Stimulated activated CD8-positive, alpha-beta memory T cell treated with anti-CD3 and anti-CD28 coated beads, Interleukin-12 subunit alpha, Interleukin-12 subunit beta, amount 100 ng/mL, for 24 hours (primary cell): ENCODE measurements around the gene TAF8.

Source experiments
- DNase-seq: peaks from one replicate; pipeline ENCODE4 v3.0.0-alpha.2; 2020; ENCODE audit errors: extremely low read depth

Gene TAF8

DNA sequence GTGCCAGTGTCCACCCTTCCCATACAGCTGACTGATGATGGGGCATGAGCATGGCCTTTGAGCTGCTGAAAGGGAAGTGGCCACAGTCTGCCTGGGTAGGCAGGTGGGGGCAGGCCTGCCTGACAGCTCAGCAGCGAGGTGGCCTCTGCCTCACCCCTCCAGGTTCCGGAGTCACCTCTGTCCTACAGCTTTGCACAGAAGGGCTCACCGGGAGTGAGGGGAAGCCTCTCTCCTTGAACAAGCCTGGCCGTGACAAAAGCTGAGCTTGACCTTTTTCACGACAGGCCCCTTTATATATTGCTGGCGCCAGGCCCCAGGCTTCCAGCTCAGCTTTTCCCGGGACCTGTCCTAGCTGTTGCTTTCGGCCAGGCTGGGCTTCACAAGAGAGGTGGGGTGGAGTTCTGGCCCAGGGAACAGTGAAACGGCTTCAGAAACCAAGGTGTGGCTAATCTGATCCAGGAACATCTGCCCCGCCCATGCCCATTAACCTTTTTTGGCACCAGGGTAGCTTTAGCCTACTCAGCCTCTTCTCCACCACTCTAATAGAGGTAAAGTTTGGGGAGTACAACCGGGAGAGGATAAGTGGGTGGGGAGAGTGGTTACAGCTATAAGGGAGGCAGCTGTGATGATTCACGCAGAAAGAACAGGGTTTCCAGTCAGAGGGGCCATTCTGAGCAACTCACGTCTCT, 49.2 kb downstream of the TAF8 start:
- no peak for DNase-seq

DNA sequence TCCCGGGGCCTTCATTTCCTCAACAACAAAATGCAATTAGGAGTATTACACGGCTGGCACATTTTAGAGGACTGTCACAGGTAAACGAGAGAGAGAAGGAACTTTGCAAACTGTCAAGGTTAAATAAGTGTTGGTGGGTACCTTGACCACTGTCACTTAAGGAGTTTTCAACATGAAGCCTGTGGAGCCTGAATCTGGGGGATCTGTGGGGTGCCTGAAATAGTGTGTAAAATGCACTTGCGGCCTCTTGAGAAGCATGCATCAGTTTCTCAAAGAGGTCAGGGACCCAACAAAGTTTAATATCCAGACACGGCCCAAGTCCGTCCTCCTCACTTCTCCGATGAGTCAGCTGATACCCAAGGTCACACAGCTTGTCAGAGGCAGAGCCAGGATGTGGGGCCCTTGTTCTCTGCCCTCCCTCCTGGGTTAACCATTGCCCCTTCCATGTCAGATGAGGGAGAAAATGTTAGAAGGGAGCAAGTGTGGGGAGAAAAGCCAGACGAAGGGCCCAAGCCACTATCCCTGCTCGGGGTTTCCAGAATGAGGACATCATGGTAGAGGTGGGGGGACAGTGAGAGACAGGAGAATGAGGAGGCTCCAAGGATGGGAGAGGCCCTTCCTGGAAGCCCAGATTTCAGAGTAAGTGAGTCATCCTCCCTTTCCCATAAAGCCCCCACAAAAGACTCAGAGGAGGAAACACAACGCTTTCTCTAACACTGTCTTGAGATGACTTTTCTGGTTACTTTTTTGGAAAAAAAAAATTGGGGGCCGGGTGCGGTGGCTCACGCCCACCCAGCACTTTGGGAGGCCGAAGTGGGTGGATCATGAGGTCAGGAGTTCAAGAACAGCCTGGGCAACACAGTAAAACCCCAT, 49.9 kb downstream of the TAF8 start:
- DNase-seq: no peak

DNA sequence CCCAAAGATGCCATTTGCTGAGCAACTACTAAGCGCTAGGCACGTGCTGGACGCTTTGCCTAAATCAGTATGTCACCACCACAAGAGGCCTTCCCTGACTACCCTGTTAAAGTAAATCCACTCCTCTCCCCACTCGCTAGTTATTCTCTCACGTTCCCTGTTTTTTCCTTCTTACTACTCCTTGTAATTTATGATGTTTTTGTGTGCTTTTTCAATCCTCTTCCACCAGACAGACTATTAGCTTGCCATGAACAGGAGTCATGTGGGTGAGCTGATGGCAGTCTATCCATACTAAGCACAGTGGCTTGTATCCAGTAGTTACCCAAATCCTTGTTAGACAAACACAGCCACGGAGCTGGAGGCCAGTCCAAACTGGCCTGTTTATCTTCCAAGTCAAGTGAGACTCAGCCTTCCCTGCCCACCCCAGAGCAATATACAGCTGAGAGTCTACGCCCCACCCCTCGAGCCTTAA, 50.9 kb downstream of the TAF8 start:
- DNase-seq: no peak

DNA sequence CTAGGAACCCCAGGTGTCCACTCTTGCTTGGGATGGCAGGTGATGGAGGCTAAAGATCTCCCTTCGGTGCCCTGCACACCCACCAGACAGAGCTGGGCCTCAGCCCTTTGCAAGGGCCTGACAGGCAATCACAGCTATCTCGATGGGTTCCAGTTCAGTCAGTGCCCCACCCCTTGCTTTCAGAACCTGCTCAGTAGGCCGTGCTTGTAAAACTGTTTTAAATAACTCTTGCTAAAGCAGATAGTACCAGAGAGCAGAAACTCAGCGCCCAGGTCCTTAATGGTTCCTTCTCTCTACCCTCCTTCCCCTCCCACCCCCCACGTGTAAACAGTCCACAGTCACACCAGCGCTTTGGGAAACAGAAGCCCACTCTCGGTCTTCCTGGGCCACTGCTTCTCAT, 52.9 kb downstream of the TAF8 start:
- DNase-seq: no peak

DNA sequence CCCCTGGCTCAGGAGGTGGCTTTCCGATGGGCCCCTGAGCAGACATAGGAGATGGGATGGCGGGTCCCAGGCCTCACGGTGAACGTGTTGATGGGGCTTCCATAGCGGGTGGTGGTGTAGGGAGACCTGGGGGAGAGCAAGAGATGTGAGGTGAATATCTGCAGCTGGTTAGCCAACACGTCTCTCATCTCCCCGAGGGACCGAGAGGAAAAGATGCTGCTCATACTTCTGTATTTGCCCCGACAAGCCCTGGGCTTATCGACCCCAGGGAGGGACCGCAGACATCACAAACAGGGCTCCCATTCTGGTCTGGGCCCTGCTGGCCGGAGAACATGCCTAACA, 53.4 kb downstream of the TAF8 start:
- no peak for DNase-seq

DNA sequence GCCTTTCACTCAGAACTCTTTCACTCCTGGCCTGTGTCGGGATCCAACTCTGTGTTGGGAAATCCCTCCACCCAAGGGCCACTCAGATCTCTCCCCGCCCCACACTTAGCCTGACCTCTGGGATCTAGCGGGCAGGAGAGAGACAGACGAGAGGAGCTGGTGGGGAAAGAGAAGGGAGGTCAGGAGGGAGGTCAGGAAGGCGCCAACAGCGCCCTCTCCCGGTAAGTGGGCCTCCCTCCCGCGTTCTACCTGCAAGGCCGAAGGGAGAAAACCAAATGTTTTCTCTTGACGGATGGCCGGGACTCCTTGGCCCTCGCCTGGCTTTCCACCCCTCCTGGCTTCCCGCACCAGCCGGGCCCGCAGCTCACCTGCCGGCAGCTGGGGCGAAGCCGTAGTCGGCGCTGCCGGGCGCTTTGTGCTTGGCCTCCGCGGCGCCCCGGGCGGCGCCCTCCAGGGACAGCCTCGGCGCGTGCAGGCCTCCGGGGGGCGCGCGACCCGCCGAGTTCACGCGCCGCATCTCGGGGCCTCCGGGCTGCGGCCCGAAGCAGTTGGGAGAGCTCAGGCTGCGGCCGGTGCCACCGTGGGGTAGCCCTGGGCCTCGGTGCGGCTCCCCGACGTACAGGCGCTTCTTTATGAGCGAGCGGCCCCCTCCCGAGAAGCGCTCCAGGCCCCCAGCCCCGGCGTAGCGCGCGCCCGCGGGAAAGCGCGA, 53.9 kb downstream of the TAF8 start:
- DNase-seq: peak; percentile 46

DNA sequence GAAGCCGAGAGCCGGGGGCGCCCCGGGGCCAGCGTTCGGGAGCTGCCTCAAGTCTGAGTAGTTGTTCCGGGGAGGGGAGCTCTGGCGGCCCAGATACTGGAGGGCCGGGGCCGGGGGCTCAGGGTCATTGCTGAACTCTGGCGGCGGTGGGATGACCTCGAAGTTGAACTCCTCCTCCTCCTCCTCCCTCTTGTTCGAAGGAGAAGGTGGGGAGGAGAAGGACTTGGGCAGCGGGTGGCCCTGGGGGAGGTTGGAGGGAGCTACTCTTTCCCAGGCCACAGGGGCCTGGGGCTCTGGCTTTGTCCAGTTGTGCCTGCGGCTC, 54.4 kb downstream of the TAF8 start:
- no peak for DNase-seq

DNA sequence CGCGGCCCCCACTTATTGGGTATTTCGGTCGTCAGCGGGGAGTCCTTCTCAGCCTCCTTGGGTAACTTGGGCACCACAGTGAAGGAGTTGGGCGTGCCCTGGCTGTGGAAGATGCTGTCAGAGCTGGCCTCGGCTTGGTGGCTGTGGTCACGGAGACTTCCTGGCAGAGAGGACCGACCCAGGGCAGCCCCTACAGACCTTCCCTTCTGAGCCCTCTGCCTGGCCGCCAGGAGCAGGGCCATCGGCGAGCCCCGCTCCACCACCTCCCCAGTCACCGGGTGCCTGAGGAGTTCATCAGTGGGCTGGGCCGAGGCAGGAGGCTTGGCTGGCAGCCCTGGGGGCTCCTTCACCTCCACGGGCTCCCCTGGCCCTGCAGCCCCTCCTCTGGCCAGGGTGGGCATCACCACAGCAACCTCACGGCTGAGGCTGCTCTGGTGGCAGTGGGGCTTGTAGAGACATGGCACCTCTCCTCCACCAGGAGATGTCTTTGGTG, 54.9 kb downstream of the TAF8 start:
- no peak for DNase-seq

DNA sequence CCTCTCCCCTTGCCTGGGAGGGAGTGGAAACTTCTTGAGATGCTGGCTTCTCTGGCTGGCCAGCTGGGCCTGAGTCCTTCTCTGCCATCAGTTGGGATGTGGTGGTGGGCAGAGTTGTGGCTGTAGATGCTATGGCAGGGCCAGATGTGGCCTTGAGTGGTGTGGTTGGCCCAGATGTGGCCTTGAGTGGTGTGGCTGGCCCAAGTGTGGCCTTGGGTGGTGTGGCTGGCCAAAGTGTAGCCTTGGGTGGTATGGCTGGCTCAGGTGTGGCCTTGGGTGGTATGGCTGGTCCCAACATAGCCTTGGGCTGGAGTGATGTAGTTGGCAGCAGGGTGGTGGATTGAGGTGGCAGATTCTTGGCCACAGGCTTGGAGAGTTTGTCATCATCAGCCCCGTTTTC, 55.4 kb downstream of the TAF8 start:
- no peak for DNase-seq

DNA sequence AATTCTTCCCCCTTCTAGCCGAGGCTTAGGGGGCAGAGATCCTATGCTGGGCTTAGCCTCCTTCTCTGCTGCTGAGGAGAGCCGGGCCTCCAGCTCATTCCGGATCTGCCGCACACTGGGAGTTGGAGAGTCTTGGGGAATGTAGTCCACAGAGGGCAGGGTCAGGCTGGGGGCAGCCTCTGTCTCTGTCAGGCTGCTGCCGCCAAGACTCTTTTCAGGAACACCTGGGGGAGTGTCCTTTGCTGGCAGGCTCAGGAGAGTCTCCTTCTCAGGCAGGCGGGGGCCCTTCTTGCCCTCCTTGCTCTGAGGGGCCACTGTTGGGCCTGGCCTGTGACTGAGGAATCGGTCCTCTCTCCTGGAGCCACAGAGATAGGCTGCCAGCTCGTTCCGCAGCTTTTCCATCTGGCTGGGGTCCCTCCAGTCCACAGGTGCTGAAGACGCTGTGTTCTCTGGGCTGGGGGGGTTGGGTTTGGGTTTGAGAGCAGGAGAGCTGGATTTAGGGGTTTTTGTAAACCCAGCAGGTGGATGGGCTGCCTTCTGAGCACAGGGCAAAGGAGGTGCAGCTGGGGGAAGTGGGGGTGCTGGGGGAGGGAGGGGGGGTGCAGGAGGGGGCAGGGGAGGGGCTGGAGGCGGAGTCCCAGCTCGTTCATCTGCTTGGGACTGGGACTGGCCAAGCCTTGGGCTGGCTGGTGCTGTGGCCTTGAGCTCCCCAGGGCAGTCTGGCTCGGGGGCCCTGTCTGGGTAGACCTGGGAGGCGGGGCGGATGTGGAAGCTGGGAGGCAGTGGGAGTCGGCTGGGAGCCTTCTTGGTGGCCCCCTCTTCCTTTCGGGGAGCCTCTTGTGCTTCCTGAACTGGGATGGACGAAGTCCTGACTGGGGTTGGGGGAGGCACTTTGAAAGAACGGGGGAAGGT, 56.0 kb downstream of the TAF8 start:
- DNase-seq: no peak

DNA sequence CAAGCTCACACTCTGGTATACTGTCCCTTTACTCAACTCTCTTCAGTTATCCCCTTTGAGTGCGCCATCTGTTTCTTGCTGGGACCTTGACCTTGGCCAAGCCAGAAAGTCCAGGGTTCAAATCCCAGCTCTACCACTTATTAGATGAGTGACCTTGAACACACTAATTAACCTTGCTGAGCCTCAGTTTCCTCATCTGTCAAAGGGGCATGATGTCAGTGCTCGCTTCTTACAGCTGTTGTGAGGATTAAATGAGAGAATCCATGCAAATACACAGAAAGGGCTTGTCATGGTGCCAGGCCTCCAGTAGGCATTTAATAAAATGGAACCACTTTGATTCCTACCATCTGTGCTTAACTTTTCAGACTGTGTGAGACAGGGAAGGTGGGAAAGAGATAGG, 57.7 kb downstream of the TAF8 start:
- no peak for DNase-seq

DNA sequence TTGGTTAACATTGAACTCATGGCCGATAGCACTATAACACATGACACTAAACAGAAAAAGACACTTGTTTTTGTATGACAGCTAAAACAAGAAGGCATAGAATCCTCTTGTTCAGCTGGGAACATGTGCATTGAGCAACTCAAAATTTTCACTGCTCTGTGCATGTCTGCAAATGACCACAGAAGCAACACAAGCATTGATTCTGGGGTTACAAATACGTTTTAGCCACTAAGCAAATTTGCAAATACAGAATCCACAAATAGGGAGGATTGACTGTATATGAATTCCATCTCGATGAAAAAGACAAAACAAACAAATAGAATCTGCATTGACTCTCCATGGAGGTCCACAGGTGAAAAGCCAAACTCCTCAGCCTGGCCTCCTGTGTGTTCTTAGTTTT, 60.4 kb downstream of the TAF8 start:
- DNase-seq: no peak

DNA sequence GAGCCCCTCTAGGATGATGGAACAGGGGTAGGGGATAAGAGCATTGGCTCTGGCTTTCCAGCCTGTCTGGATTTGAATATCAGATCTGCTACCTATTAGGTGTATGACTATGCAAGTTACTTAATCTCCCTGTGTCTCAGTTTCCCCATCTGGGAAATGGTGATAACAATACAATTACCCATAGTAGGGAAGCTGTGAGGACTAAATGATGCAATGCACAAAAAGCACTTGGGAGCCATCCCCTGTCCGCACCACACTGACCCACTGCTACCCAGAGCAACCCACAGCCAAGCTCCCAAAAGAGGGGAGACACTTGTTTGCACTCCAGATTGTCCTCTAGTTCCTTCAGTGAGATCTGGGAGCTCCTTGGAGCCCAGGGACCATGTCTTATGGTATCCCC, 62.0 kb downstream of the TAF8 start:
- DNase-seq: no peak

DNA sequence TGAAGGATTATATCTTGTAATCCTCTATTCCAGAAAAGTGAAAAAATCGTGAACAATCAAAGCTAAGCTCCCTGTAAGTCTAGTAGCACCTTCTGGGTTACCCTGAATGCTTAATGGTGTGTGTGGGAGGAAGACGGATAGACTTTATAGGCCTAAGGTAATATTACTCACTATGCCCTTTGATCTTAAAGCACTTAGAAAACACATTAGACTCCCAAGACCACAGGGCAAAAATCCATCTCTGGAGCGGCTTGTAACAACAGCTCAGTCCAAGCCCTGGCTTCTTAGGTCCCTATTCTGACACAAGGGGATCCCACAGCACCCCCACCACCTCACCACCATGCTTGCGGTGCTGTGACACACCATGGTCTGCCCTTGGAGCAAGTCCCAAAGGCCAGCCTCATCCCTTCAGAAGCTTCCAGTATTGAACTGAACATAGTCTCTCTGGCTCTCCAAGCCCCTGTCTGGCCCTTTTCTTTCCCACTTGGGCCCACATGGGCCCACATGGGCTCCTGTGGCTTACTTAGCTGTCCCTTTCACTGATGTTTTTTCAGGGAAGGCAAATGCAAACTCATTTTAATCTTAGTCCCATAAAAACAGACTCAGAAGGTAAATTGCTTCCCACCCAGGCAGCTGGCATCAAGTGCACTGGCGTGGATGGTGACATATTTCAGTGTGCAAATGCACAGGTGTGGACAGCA, 63.8 kb downstream of the TAF8 start:
- DNase-seq: no peak

DNA sequence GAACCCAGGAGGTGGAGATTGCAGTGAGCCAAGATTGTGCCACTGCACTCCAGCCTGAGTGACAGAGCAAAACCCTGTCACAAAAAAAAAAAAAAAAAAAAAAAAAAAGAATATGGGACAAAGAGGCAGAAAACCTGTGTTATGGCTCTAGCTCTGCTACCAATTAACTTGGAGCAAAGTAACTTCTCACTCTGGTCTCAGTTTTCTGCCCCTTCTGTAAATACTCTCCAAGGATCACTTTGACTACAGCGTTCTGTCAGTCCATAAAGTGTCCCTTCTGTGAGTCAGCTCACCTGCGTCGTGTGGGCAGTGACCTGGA, 67.5 kb downstream of the TAF8 start:
- no peak for DNase-seq

DNA sequence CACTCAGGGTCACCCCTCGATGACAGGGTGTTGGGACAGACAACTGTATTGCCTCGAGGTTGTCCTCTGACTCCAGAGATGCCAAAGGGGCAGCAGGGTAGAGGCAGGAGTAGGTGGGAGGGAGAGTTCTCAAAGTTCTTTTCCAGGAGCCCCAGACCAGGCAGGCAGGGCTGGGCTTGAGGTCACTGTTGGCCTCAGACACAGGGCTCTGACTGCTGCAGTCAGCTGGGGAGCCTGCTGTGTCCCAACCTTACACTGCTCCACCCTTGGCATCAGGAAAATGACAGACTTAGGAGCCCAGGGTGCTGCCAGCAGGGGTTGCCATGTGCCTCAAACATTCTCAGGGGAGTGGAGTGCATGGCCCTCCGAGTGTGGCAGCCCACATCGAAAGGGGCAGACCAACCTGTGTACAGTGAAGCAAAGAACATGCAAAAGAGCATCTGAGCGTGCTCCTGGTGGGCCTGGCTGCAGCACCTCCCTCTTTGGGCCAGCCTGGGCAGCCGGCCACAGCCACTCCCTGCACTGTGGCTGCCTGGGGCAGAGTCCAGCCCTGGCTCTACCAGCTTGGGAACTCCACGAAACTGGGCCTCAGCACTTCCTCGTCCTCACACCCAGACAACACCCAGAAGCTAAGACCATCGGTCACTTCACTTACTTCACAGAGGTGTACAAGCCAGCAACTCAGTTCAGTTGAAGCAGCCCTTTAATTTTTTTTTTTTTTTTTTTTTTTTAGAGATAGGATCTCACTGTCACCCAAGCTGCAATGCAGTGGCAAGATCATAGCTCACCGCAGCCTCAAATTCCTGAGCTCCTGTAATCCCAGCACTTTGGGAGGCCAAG, 68.1 kb downstream of the TAF8 start:
- no peak for DNase-seq

DNA sequence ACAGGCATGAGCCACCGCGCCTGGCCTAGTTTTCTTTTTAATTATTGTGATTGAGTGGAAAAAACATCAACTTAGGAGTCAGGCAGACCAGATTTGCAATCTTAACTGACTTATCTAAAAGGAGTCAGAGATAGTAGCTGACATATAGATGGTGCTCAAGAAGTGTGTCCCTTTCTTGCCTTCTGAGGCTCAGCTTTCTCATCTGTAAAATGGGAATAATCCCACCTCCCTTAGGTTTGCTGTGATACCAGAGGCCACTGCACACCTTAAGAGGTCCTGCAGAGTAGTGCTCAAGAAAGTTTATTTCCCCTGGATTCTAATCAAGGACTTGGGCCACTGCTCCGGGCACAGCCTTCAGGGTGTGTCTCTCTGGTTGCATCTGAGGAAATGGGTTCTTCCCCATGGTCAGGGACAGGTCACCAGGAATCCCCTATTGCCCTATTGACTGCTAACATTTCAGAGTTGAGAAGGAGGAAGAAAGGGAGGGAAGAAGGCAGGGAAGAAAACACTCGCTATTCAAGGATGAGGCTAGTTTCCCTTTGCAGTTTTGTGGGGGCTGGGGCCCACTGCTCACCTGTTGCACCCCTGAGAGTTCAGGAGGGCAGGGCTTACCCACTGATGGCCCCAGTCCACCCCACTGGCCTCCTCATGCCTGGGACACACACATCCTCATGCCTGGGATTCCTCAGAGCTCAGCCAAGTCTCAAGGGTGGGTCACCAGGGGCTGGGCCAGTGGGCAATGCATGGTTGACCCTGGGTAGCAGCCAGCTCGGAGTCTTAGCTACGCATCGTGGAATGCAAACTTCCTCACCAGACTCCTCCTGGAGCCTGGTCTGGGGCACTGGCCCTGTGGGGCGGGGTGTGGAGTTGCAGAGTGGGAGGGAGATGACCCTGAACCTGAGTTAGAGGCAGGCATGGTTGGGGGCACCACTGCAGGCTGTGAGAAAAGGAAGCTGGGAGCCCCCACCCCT, 70.9 kb downstream of the TAF8 start:
- DNase-seq: no peak

DNA sequence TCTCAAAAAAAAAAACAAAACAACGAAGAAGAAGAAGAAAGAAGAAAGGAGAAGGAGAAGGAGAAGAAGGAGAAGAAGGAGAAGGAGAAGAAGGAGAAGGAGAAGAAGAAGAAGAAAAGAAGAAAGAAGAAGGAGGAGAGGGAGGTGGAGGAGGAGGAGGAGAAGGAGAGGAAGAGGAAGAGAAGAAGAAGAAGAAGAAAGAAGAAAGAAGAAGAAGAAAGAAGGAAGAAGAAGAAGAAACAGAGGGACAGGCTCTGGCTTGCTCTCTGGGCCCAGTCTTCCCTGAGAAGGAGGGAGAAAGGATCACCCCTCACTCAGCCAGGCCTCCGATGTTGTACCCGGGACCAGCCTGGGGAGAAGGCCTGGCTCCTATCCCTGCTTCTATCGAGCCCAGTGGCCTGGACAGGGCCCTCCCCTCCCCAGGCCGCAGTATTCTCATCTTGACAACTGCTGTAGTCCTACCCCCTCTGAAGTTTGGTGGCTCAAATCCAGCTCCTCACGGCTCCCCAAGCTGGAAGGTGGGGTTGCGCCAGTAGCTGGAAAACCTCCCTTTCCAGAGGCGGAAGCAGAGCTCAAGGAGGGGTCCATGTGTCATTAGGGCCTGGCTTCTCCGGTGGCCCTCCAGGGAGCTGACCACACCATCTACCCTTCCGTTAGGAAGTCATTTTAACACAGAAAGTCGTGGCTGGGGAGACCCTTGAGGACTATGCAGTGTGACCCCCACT, 73.2 kb downstream of the TAF8 start:
- no peak for DNase-seq
